CD4-positive, CD25-positive, alpha-beta regulatory T cell (primary cell): ENCODE data around the gene TRAF3IP1. TPM values are rescaled to one million over a fixed set of nuclear protein-coding genes. Genes with fewer than 3 reads are reported as not detected.

Experiments
- ATAC-seq, 2 donors: fragments of 150-1000 bp; cut with Tn5 transposase; one replicate each; pipeline ENCODE4 v1.10.0; 2021; ENCODE audit warnings: low read depth in 2 of 2, moderate number of reproducible peaks in 2 of 2, moderate library complexity in 1 of 2
- DNase-seq, 3 donors: peaks; one replicate each; pipeline versions ENCODE4 v3.0.0 to v3.0.0-alpha.2; 2012 to 2022; ENCODE audit warnings: mixed read lengths in 1 of 3
- H3K27ac ChIP-seq: one replicate; pipeline ENCODE4 v1.7.0; 2013; ENCODE audit warnings: mild to moderate bottlenecking, low read length; ENCODE audit not compliant: insufficient read depth, poor library complexity, severe bottlenecking
- H3K27me3 ChIP-seq: one replicate; pipeline ENCODE4 v1.7.0; 2013; ENCODE audit warnings: low read length; ENCODE audit not compliant: control insufficient read depth, insufficient read depth
- H3K36me3 ChIP-seq: one replicate; pipeline ENCODE4 v1.7.0; 2013; ENCODE audit warnings: mild to moderate bottlenecking, low read length, moderate library complexity; ENCODE audit not compliant: control insufficient read depth, insufficient read depth
- H3K4me1 ChIP-seq: 2 replicates; pipeline ENCODE4 v1.7.0; 2013; ENCODE audit warnings: mild to moderate bottlenecking, low read length; ENCODE audit not compliant: insufficient read depth, control insufficient read depth, poor library complexity, severe bottlenecking
- H3K4me3 ChIP-seq: one replicate; pipeline ENCODE4 v1.7.0; 2013; ENCODE audit warnings: low read depth, mild to moderate bottlenecking, low read length, moderate library complexity
- H3K9me3 ChIP-seq, 2 experiments: 1 replicate in 1 of 2; 2 replicates in 1 of 2; pipeline ENCODE4 v1.7.0; 2013; ENCODE audit warnings: low read length in 2 of 2, mild to moderate bottlenecking in 1 of 2, moderate library complexity in 1 of 2; ENCODE audit not compliant: control insufficient read depth in 2 of 2
- H3K27ac Mint-ChIP-seq, 3 donors: one replicate each; pipeline ENCODE4 v1.8.0; 2020 to 2022; ENCODE audit warnings: mild to moderate bottlenecking in 3 of 3, mixed read lengths in 3 of 3, moderate library complexity in 2 of 3
- H3K27me3 Mint-ChIP-seq: one replicate; pipeline ENCODE4 v1.8.0; 2022; ENCODE audit warnings: mild to moderate bottlenecking, mixed read lengths
- H3K36me3 Mint-ChIP-seq: one replicate; pipeline ENCODE4 v1.8.0; 2020; ENCODE audit warnings: mixed read lengths
- H3K4me1 Mint-ChIP-seq, 4 donors: one replicate each; pipeline ENCODE4 v1.8.0; 2020 to 2022; ENCODE audit warnings: mixed read lengths in 4 of 4, mild to moderate bottlenecking in 1 of 4
- H3K4me3 Mint-ChIP-seq, 4 donors: one replicate each; pipeline ENCODE4 v1.8.0; 2020 to 2022; ENCODE audit warnings: mild to moderate bottlenecking in 4 of 4, mixed read lengths in 4 of 4, moderate library complexity in 3 of 4
- H3K9me3 Mint-ChIP-seq, 7 donors: one replicate each; pipeline ENCODE4 v1.8.0; 2020 to 2022; ENCODE audit warnings: mixed read lengths in 7 of 7, mild to moderate bottlenecking in 3 of 7, moderate library complexity in 2 of 7
- polyA plus RNA-seq, 4 donors: library from polyadenylated mRNA; unstranded; fragments of 300-500 nt; fragmentation: Illumina TruSeq; gene quantifications; one replicate each; pipeline ENCODE4 v1.2.3, GENCODE V29; 2021
- total RNA-seq: library from RNA; stranded (reverse); gene quantifications from one replicate; pipeline ENCODE4 v1.2.3, GENCODE V29; 2022

The TRAF3IP1 gene
- total and polyA plus RNA-seq, 5 donors from 2014 or later, result 3.1 to 9.9 (median 3.5) TPM

DNA sequence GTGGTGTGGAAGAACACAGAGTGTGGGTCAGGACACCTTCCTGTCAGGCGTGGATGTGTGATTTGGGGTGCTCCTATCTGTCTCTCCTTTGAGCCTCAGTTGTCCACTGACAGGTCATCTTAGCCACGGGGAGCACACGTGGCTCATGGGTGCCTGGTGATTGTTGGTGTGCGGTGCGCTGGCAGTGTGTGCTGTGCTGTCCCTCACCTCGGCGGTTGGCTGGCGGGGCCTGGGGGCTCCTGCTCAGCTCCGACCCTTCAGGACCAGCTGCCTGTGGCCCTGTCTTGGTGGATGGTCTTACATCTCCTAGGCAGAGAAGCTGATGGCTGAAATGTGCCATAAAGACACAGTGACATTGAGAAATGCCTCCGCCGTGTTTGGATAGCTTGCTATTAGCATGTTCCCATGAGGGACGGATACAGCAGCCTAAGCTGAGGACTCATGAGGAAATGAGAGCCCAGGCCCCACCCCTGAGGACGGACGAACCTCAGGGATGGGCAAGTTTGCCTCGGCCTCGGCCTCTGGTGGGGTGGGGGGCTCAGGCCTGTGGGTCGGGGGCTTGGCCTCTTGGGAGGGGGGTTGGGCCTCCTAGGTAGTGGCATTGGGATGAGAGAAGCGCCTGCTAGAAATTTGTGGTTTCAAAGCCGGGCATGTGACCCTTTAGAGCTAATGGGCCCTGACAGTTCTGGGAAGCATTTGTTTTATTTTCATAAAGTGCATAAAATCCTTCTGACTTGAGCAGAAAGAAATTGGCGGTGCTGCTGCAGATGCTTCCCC is 86.1 kb downstream of the TRAF3IP1 start:
- H3K27ac Mint-ChIP-seq, result no peak overlapping the region
- ATAC-seq, result no peak
- no peaks in the 10 kb centered on the region for H3K27me3 ChIP-seq
- H3K36me3 ChIP-seq, result no peaks in the 10 kb centered on the region
- no peaks in the 10 kb centered on the region for H3K9me3 ChIP-seq
- DNase-seq, result no peak
- no peak overlapping the region for H3K4me3 ChIP-seq
- H3K27ac ChIP-seq, result no peak overlapping the region
- H3K4me1 Mint-ChIP-seq, result peaks cover 0 to 3% (median 0%) of the 10 kb centered on the region in 4 donors
- no peaks in the 10 kb centered on the region for H3K9me3 Mint-ChIP-seq
- H3K4me1 ChIP-seq, result peaks cover 5% of the 10 kb centered on the region
- no peak overlapping the region for H3K4me3 Mint-ChIP-seq
- peaks cover 13% of the 10 kb centered on the region for H3K36me3 Mint-ChIP-seq
- no peaks in the 10 kb centered on the region for H3K27me3 Mint-ChIP-seq

GRCh38 chr2:238406998-238407285 is 86.6 kb downstream of the TRAF3IP1 start:
- peaks cover 11% of the 10 kb centered on the region for H3K36me3 Mint-ChIP-seq
- H3K27ac ChIP-seq, result no peak overlapping the region
- no peaks in the 10 kb centered on the region for H3K27me3 ChIP-seq
- no peak for ATAC-seq
- H3K9me3 ChIP-seq, result no peaks in the 10 kb centered on the region
- no peaks in the 10 kb centered on the region for H3K9me3 Mint-ChIP-seq
- no peak for DNase-seq
- peaks cover 5% of the 10 kb centered on the region for H3K4me1 ChIP-seq
- no peaks in the 10 kb centered on the region for H3K36me3 ChIP-seq
- H3K4me1 Mint-ChIP-seq, result peaks cover 0 to 3% (median 0%) of the 10 kb centered on the region in 4 donors
- H3K27ac Mint-ChIP-seq, result no peak overlapping the region
- no peak overlapping the region for H3K4me3 Mint-ChIP-seq
- H3K27me3 Mint-ChIP-seq, result no peaks in the 10 kb centered on the region
- H3K4me3 ChIP-seq, result no peak overlapping the region

- DNase-seq (no peak), ATAC-seq (no peak)
- no peaks in the 10 kb centered on the region for H3K36me3 ChIP-seq
- no peaks in the 10 kb centered on the region for H3K27me3 Mint-ChIP-seq
- H3K27ac ChIP-seq, result no peak overlapping the region
- H3K4me3 Mint-ChIP-seq, result no peak overlapping the region
- H3K36me3 Mint-ChIP-seq, result peaks cover 11% of the 10 kb centered on the region
- peaks cover 5% of the 10 kb centered on the region for H3K4me1 ChIP-seq
- H3K4me3 ChIP-seq, result no peak overlapping the region
- no peaks in the 10 kb centered on the region for H3K27me3 ChIP-seq
- H3K9me3 ChIP-seq, result no peaks in the 10 kb centered on the region
- no peak overlapping the region for H3K27ac Mint-ChIP-seq
- H3K4me1 Mint-ChIP-seq, result peaks cover 0 to 3% (median 0%) of the 10 kb centered on the region in 4 donors
- no peaks in the 10 kb centered on the region for H3K9me3 Mint-ChIP-seq
Measured at GRCh38 chr2:238407566-238407965, 87.2 kb downstream of the TRAF3IP1 start.

DNA sequence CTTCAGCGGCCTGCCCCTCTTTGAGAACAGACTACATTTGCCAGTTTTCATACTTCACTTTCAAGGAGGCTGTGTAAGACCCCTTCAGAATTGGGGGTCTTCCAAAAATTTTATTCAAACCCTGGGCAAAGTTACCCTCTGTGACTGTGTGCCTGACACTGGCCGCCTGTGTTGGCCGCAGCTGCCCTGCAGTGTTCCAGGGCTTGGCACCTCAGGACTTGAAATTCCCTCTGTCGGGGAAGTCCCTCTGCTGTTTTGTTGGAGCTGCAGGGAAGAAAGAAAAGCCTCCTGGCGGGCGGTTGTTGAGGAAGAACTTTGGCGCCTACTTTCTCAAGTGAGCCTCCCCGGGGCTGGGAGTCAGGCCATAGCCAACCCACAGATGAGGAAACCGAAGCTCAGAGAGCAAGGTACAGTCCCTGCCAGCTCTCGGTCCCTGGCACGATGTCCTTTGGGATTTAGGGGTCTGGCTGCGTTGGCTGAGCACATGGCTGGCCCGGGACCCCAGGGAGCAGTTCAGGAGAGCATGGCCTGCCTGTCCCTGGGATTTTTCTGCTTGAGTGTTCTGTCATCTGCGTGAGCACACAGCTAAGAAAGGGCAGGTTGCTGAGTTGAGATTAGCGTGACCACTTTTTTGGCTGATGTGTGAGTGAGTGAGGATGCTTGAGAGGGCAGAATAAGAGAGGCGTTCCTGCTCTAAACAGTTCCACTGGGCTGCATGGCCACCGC is 88.5 kb downstream of the TRAF3IP1 start:
- Mint-ChIP-seq H3K36me3 (peaks cover 9% of the 10 kb centered on the region), H3K9me3 (no peaks in the 10 kb centered on the region), H3K4me3 (no peak overlapping the region), H3K27me3 (no peaks in the 10 kb centered on the region), H3K4me1 (peaks cover 0 to 3% (median 0%) of the 10 kb centered on the region in 4 donors), H3K27ac (no peak overlapping the region)
- DNase-seq, result no peak
- H3K4me3 ChIP-seq, result no peak overlapping the region
- no peaks in the 10 kb centered on the region for H3K27me3 ChIP-seq
- no peak overlapping the region for H3K27ac ChIP-seq
- no peaks in the 10 kb centered on the region for H3K36me3 ChIP-seq
- no peaks in the 10 kb centered on the region for H3K9me3 ChIP-seq
- peaks cover 5% of the 10 kb centered on the region for H3K4me1 ChIP-seq
- ATAC-seq, result no peak

DNA sequence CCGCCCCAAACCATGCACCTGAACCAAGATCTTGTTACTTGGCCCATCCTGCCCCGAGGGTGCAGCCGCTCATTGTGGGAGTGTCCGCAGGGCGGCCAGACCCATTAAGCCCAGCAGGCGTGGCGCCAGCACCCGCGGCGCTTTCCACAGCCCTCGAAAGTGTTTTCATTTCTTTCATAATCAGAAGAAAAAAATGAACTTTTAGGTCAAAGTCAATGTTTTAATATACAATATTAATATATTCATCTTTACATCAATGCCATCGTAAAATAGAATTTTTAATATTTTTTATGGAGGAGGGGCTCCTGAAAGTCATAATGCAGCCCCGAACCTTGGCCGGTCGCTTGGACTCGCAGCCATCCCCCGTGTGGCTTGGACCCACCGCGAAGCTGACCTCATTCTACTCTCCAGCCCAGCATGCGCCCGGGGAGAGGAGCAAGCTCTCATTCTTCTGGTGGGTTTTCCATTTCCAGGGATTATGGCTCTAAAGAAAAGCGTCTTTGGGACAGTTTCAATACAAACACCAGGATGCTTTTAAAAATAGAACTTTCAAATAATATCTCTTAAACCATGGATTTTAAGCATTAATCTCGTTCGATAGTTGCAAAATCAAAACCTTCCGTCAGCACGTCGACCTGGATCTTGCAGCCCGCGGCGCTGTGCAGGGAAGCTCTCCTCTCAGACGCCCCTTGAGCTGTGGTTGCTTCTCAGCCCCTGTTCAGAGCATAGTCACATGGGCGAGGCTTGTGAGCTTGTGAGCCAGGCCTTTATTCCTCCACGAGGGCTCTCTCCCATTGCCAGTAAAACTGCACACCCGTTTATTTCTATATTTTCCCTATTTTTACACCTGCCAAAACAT is 89.3 kb downstream of the TRAF3IP1 start:
- peaks cover 4% of the 10 kb centered on the region for H3K36me3 Mint-ChIP-seq
- no peaks in the 10 kb centered on the region for H3K9me3 Mint-ChIP-seq
- H3K4me3 Mint-ChIP-seq, result no peak overlapping the region
- no peaks in the 10 kb centered on the region for H3K27me3 Mint-ChIP-seq
- Histone ChIP-seq H3K4me1 (peaks cover 5% of the 10 kb centered on the region), H3K4me3 (no peak overlapping the region), H3K36me3 (no peaks in the 10 kb centered on the region), H3K9me3 (no peaks in the 10 kb centered on the region), H3K27ac (no peak overlapping the region), H3K27me3 (no peaks in the 10 kb centered on the region)
- H3K27ac Mint-ChIP-seq, result no peak overlapping the region
- ATAC-seq (no peak), DNase-seq (no peak)
- H3K4me1 Mint-ChIP-seq, result peaks cover 1 to 6% (median 3%) of the 10 kb centered on the region in 4 donors

DNA sequence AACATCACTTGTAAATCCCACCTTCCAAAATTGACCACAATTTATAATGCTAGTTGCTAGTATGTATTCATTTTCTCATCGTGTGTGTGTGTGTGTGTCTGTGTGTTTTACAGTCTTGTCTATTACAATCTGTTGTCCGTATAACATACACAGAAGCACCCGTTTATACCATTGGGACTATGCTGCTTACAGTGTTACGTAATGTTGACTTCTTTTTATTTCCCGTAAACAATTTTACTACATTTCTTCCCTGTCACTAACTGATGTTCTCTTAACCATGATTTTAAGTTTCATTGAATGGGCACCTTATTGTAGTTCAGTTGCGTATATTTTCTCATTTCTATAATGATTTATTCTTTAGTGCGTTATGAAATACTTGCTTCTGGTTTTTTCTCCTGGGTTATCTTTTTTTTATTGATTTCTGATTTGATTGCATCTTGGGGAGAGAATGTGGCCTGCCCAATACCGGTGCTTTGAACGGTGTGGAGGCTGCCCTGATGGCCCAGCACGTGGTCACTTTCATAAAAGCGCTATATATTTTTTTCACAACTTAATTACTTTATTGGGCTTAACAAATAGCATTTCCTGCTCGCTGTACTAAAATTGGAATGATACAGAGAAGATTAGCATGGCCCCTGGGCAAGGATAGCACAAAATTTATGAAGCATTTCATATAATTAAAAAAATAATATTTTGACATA is 91.9 kb downstream of the TRAF3IP1 start:
- H3K27me3 ChIP-seq, result no peaks in the 10 kb centered on the region
- no peak for ATAC-seq
- Mint-ChIP-seq H3K9me3 (peaks cover 0 to 3% (median 0%) of the 10 kb centered on the region in 7 donors), H3K4me1 (peaks cover 6 to 24% (median 10%) of the 10 kb centered on the region in 4 donors), H3K36me3 (peaks cover 4% of the 10 kb centered on the region), H3K27ac (no peak overlapping the region), H3K4me3 (no peak overlapping the region), H3K27me3 (peaks cover 4% of the 10 kb centered on the region)
- no peak for DNase-seq
- H3K4me3 ChIP-seq, result no peak overlapping the region
- H3K36me3 ChIP-seq, result no peaks in the 10 kb centered on the region
- no peak overlapping the region for H3K27ac ChIP-seq
- H3K9me3 ChIP-seq, result peaks cover 0 to 8% of the 10 kb centered on the region in 2 experiments
- H3K4me1 ChIP-seq, result peaks cover 9% of the 10 kb centered on the region

- DNase-seq (no peak), ATAC-seq (no peak)
- Mint-ChIP-seq H3K36me3 (no peaks in the 10 kb centered on the region), H3K27me3 (peaks cover 4% of the 10 kb centered on the region), H3K9me3 (peaks cover 0 to 3% (median 0%) of the 10 kb centered on the region in 7 donors), H3K4me3 (no peak overlapping the region), H3K27ac (no peak overlapping the region), H3K4me1 (peaks cover 6 to 25% (median 11%) of the 10 kb centered on the region in 4 donors)
- H3K36me3 ChIP-seq, result no peaks in the 10 kb centered on the region
- peaks cover 9% of the 10 kb centered on the region for H3K4me1 ChIP-seq
- no peak overlapping the region for H3K27ac ChIP-seq
- H3K9me3 ChIP-seq, result peaks cover 0 to 8% of the 10 kb centered on the region in 2 experiments
- no peaks in the 10 kb centered on the region for H3K27me3 ChIP-seq
- H3K4me3 ChIP-seq, result no peak overlapping the region
Measured at GRCh38 chr2:238413368-238413767, 93.0 kb downstream of the TRAF3IP1 start.
